Stimulated activated CD4-positive, alpha-beta T cell treated with anti-CD3 and anti-CD28 coated beads, Interleukin-4, amount 100 ng/mL, for 4 hours (primary cell): ENCODE data around the gene TCEAL6.
A peak's percentile ranks its signal among the peaks of the same experiment; 100 is the strongest.
"Not testable (repeated sequence)": the region's sequence is repeated elsewhere in the genome, so short reads cannot be mapped to it uniquely, and the experiment has no call there.

Experiments
- DNase-seq, 2 experiments: peaks; one replicate each; pipeline ENCODE4 v3.0.0-alpha.2; 2020

TCEAL6 gene

GRCh38 chrX:102142274-102142673 lies at the start of gene TCEAL6:
TSS of gene TCEAL6 (minus strand) at chrX:102142481.
- not testable (repeated sequence) for DNase-seq

- no peak for DNase-seq
These were observed 43.9 kb upstream of the TCEAL6 start for GRCh38 chrX:102185967-102186720.

DNA sequence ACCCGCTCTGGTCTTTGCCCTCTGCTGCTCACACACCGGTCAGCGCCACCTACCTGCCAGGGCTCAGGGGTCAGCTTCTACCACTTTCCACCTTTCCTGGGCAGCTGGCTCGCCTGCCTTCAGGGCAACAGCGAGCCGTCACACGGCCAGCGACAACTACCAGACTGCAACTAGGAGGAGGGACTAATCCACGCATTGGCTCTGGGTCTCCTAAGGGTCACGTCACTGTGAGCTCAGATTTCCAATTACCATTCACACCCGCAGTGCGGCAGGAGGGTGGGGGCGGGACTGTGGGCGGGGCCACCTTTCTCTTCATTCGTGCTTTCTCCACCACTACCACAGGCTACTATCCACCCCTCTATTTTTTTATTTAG lies 13.5 kb upstream of the TCEAL6 start, which contains the start of gene BEX5:
TSS of gene BEX5 (minus strand) at position 172 of the 374 bp plus-strand sequence. CDS start 1,712 bp downstream, outside the sequence.
- DNase-seq: peak; percentile 26 to 52

DNA sequence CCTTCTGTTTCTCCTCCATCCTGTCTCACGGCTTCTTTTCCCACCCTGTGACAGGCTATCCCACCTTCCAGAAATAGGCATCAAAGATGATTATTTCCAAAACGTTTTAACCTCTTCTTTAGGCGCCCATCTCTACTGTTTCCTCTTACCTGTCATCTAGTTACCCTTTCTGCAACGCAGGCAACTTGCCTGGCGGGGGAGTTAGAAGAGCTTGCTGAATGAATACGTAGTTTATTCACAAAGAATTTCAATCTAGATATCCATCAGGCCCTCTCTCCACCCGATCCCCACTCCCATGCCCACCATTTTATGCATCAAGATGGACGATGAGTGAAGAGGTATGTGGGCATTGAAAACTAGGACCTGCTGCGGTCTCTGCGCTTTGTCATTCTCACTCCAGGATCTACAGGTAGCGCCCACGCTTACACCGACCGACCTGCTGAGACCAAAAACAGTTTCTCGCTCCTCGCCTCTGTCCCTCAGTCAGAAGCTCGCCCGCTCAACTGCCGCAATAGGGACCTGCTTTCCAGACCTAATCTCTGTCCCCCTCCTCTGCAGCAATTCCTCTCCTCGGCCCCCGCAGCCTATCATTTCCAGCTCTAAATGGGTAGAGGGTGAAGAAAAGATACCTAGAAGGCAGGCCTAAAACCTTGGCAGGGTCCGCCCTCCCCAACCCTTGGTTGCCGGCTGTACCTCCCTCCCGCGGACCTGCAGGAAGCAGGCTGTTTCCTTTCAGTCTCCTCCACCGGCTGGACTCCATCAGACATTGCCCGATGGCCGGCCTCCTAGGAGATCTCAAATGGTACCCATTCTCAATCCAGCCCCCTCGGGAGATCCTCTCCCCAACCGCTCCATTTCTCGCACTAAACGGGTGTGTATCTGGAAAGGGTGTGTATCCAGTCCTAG lies 12.9 kb upstream of the TCEAL6 start:
- peak; percentile 4 to 6 for DNase-seq

DNA sequence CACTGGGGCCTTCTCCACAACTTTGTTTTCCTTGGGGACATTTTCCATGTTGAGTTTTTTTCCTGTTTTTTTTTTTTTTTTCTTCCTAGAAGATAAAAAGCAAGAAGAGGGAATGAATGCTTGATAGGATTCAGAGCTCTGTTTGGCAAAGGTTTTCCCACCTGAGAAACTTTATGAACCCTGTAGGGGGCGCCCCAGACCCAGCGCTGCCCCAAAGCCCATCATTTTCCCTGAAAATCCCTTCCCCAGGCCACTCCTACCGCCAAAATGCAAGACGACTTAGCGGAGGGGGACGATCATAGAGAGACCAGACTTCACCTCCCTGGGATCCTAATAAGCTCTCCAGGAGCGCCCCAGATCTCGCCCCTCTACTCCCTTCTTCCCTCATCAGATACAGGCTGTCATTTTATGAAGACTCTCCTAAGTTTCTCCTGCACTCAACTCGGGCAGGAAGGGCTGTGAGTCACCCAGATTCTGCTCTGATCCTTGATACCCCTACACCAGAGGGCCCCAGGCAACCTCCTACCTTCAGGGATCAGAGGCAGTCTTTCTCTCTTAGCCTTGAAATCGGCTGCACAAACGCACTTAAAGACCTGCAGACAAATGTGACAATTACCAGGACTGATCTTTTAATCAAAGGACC lies 12.1 kb upstream of the TCEAL6 start:
- no peak for DNase-seq

DNA sequence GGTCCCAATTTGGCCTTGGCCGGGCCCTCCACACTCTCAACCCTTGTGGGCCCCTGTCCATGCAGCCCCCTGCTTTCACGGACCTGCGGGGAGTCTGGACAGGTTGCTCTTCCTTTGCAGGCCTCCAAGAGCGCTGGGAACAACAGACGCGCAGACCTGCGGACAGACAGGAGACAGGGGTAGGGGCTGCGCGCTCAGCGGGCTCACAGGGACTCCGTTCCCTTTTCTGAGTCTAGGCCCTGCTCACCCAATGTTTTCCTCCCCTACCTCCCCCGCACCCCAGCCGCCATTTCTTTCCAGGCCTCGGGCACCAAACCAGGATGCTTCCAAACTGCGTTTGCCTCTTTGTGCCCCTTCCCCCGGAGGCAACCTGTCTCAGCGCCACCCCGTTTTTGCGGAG lies 650 bp downstream of the TCEAL6 start:
- DNase-seq: not testable (repeated sequence)

GRCh38 chrX:102140876-102141275 lies 1.4 kb downstream of the TCEAL6 start:
- not testable (repeated sequence) for DNase-seq

- DNase-seq: no peak
These were observed 4.2 kb downstream of the TCEAL6 start for GRCh38 chrX:102138064-102138463.

DNA sequence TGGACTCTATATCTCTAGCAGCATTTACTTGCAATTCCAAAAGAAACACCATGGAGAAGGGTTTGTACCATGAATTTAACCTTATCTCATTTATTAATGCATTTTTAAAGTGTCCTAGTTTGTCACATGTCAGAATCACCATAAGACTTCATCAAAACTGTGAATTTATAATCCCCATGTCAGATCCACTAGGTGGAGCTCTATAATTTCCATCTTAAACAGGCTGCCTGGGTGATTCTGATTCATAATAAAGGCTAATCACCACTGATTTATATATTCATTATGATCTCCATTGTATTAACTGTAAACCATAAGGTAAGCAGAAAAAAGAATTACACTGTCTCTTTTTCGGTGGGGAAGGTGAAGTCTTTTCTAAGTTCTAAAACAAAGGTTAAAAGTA lies 12.8 kb downstream of the TCEAL6 start:
- no peak for DNase-seq

- DNase-seq: no peak
These were observed 15.4 kb downstream of the TCEAL6 start for GRCh38 chrX:102126863-102127262.

- DNase-seq: not testable (repeated sequence)
These were observed 16.0 kb downstream of the TCEAL6 start for GRCh38 chrX:102126080-102126818.

DNA sequence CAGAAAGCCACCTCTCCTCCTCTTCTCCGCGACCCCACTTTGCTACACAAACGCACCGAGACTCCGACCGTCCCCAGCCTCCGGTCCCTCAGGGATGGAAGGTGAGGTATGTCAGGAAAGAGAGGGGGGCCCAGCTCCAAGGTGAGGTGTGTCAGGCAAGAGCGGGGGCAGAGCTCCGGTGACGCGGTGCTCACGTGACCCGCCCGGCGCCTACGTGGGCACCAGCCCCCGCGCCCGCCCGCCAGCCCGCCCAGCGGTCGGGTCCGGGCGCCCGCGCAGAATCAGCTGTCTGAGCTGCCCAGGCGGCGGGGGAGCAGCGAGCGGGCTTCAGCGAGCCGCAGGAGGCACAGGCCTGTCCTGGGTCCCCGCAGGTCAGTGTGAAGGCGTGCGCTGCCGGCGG lies 16.8 kb downstream of the TCEAL6 start, which contains the start of gene TCEAL2:
TSS of gene TCEAL2 (plus strand) at position 244 of the 400 bp plus-strand sequence. CDS start 1,152 bp downstream, outside the sequence.
- peak; percentile 3 to 33 for DNase-seq

GRCh38 chrX:102125014-102125413 lies 17.3 kb downstream of the TCEAL6 start:
- DNase-seq: not testable (repeated sequence)

DNA sequence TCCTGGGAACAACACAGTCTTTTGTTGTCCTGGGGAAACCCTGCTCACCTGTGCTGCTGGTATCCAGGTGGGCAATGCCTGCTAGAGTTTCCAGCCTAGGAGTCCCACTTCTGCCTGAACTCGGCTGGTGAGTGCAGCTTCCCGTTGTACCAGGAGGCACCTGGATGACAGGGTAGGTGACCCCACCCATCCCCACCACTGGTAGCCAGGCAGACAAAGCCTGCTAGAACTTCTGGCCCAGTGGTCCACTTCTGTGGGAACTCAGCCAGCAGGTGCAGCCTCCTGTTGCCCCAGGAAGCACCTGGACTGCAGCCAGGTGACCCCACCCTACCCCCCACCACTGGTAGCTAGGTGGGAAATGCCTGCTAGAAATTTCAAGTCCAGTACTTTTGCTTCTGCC lies 26.5 kb downstream of the TCEAL6 start:
- DNase-seq: no peak

DNA sequence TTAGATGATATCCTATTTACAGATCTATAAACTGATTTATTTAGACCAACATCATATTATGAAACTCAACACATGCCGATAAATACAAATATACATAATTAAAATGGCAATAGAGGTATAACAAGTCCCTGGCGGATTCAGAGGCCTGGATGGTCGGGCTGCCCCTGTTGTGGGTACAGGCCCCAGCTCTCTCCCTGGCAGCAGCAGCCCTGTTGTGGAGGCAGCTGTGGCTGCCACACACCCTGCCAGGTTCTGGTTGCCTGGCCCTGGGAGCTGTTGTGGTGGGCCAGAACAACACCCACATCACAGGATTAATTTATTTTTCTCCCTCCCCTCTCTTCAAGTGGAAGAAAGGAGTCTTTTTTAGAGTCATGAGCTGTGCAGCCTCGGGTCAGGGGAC lies 28.9 kb downstream of the TCEAL6 start:
- no peak for DNase-seq
